PC-3 (cell line): ENCODE results near the gene RAB11FIP4. TPM values are rescaled to one million over a fixed set of nuclear protein-coding genes. Genes with fewer than 3 reads are reported as not detected.

ENCODE experiments used
- ATAC-seq: fragments of 200-7000 bp; cut with Tn5 transposase; 2 replicates; pipeline ENCODE4 v1.9.1; 2020; ENCODE audit warnings: mild to moderate bottlenecking, moderate library complexity
- BruUV-seq: library from RNA; stranded (reverse); fragments of 400-500 nt; replicated peaks from 2 replicates; lab custom pipeline; 2021; lab: Mats Ljungman, UMichigan
- CTCF ChIA-PET: fragments of 300-600 bp; sonication (Branson Sonifier 250); formaldehyde crosslinking; loops from one replicate; lab custom pipeline; 2022; ENCODE audit warnings: antibody characterized with exemption; lab: Charles Lee
- POLR2A ChIA-PET: fragments of 300-600 bp; sonication (Branson Sonifier 250); formaldehyde crosslinking; loops from one replicate; lab custom pipeline; 2022; ENCODE audit warnings: antibody characterized with exemption; ENCODE audit not compliant: unreplicated experiment; lab: Charles Lee
- DNase-seq: peaks from one replicate; pipeline ENCODE4 v3.0.0-alpha.2; 2015
- H2AFZ ChIP-seq: fragments of 300-600 bp; sonication (generic); 2 replicates; pipeline ENCODE4 v1.6.0; 2016; ENCODE audit warnings: antibody characterized with exemption, low read length
- H3F3A ChIP-seq: fragments of 300-600 bp; sonication (generic); one replicate; pipeline ENCODE4 v1.6.0; 2017; ENCODE audit warnings: antibody characterized with exemption, low read length, control low read depth, mild to moderate bottlenecking; ENCODE audit not compliant: unreplicated experiment
- H3K27ac ChIP-seq: fragments of 300-600 bp; sonication (generic); 2 replicates; pipeline ENCODE4 v1.5.1; 2016; ENCODE audit warnings: mild to moderate bottlenecking, low read length
- H3K27me3 ChIP-seq: fragments of 300-600 bp; sonication (generic); 2 replicates; pipeline ENCODE4 v1.6.1; 2016; ENCODE audit warnings: low read length, mixed read lengths
- H3K36me3 ChIP-seq: fragments of 300-600 bp; sonication (generic); 2 replicates; pipeline ENCODE4 v1.6.1; 2016; ENCODE audit warnings: low read depth, mixed run types, low read length, mixed read lengths
- H3K4me1 ChIP-seq: fragments of 300-600 bp; sonication (generic); 2 replicates; pipeline ENCODE4 v1.5.1; 2016; ENCODE audit warnings: low read length; ENCODE audit not compliant: insufficient read depth
- H3K4me2 ChIP-seq: fragments of 300-600 bp; sonication (generic); 2 replicates; pipeline ENCODE4 v1.6.0; 2016; ENCODE audit warnings: low read length
- H3K4me3 ChIP-seq: fragments of 300-600 bp; sonication (generic); 2 replicates; pipeline ENCODE4 v1.5.1; 2016; ENCODE audit warnings: mild to moderate bottlenecking, low read length, mixed read lengths
- H3K79me2 ChIP-seq: fragments of 300-600 bp; sonication (generic); 2 replicates; pipeline ENCODE4 v1.6.1; 2017; ENCODE audit warnings: low read length, mixed read lengths
- H3K9ac ChIP-seq: fragments of 300-600 bp; sonication (generic); 2 replicates; pipeline ENCODE4 v1.6.0; 2016; ENCODE audit warnings: mild to moderate bottlenecking, low read length
- H3K9me2 ChIP-seq: fragments of 300-600 bp; sonication (generic); replicated peaks from 2 replicates; pipeline ENCODE4 v1.6.1; 2016; ENCODE audit warnings: mixed run types, low read length, mixed read lengths
- H3K9me3 ChIP-seq: fragments of 300-600 bp; sonication (generic); 2 replicates; pipeline ENCODE4 v1.6.1; 2016; ENCODE audit warnings: low read length, mixed read lengths
- H4K20me1 ChIP-seq: fragments of 300-600 bp; sonication (generic); 2 replicates; pipeline ENCODE4 v1.6.1; 2016; ENCODE audit warnings: low read length, mixed read lengths
- CTCF ChIP-seq: fragments of 300-600 bp; sonication (generic); conservative IDR thresholded peaks from 2 replicates; pipeline ENCODE4 v1.5.1; 2017; ENCODE audit warnings: antibody characterized with exemption, low read depth, mild to moderate bottlenecking, low read length
- EZH2 ChIP-seq: fragments of 300-600 bp; sonication (generic); IDR thresholded peaks from one replicate; pipeline ENCODE4 v1.6.1; 2017; ENCODE audit warnings: antibody characterized with exemption, mild to moderate bottlenecking, low read length; ENCODE audit not compliant: unreplicated experiment
- EZH2phosphoT487 ChIP-seq: fragments of 300-600 bp; sonication (generic); IDR thresholded peaks from 2 replicates; pipeline ENCODE4 v1.6.1; 2018; ENCODE audit warnings: mild to moderate bottlenecking, antibody characterized with exemption, low read length, borderline replicate concordance
- intact Hi-C: fragments of 100-400 bp; cut with micrococcal nuclease; formaldehyde crosslinking; loops from 2 replicates; pipeline ENCODE4 v1.9.0; 2023
- total RNA-seq: library from RNA; depleted of rRNA; stranded (reverse); fragments of >200 nt; gene quantifications from 2 replicates; pipeline ENCODE4 v1.2.3, GENCODE V29; 2014

Gene RAB11FIP4
- total RNA-seq, 1 experiment from 2014 or later, result 4.2 TPM

GRCh38 chr17:31428111-31428510 is 36.6 kb downstream of the RAB11FIP4 start:
- H3K4me2 ChIP-seq, result no peak overlapping the region
- BruUV-seq, result no TSS peak
- no peaks in the 10 kb centered on the region for H4K20me1 ChIP-seq
- no peaks in the 10 kb centered on the region for H3K36me3 ChIP-seq
- H3K79me2 ChIP-seq, result no peaks in the 10 kb centered on the region
- H3K27ac ChIP-seq, result no peak overlapping the region
- no peak for TF ChIP-seq CTCF
- no peak for TF ChIP-seq EZH2
- TF ChIP-seq EZH2phosphoT487, result no peak
- H3K4me1 ChIP-seq, result no peaks in the 10 kb centered on the region
- no peaks in the 10 kb centered on the region for H3F3A ChIP-seq
- ATAC-seq, result no peak
- no peaks in the 10 kb centered on the region for H3K9me2 ChIP-seq
- CTCF ChIA-PET, result no interaction called here
- H3K9me3 ChIP-seq, result no peaks in the 10 kb centered on the region
- intact Hi-C loops, result no loop called here
- H2AFZ ChIP-seq, result no peak overlapping the region
- no peak overlapping the region for H3K9ac ChIP-seq
- no peaks in the 10 kb centered on the region for H3K27me3 ChIP-seq
- H3K4me3 ChIP-seq, result no peak overlapping the region
- DNase-seq, result no peak
- POLR2A ChIA-PET, result no interaction called here

GRCh38 chr17:31428512-31428911 is 37.0 kb downstream of the RAB11FIP4 start:
- TF ChIP-seq EZH2 (no peak), EZH2phosphoT487 (no peak), CTCF (no peak)
- Histone ChIP-seq H3K36me3 (no peaks in the 10 kb centered on the region), H3K9me3 (no peaks in the 10 kb centered on the region), H3K9ac (no peak overlapping the region), H3F3A (no peaks in the 10 kb centered on the region), H3K9me2 (no peaks in the 10 kb centered on the region), H3K4me2 (no peak overlapping the region), H3K79me2 (no peaks in the 10 kb centered on the region), H3K27ac (no peak overlapping the region), H3K27me3 (no peaks in the 10 kb centered on the region), H4K20me1 (no peaks in the 10 kb centered on the region), H2AFZ (no peak overlapping the region), H3K4me3 (no peak overlapping the region), H3K4me1 (no peaks in the 10 kb centered on the region)
- ChIA-PET CTCF (no interaction called here), POLR2A (no interaction called here)
- DNase-seq, result no peak
- no TSS peak for BruUV-seq
- no peak for ATAC-seq
- intact Hi-C loops, result no loop called here

GRCh38 chr17:31431098-31431851 is 39.8 kb downstream of the RAB11FIP4 start:
- ChIA-PET POLR2A (no interaction called here), CTCF (no interaction called here)
- no peaks in the 10 kb centered on the region for H3K36me3 ChIP-seq
- no peaks in the 10 kb centered on the region for H4K20me1 ChIP-seq
- H3K4me1 ChIP-seq, result no peaks in the 10 kb centered on the region
- BruUV-seq, result no TSS peak
- H3K9ac ChIP-seq, result no peak overlapping the region
- no peak overlapping the region for H3K4me2 ChIP-seq
- no peak overlapping the region for H2AFZ ChIP-seq
- no peaks in the 10 kb centered on the region for H3K9me2 ChIP-seq
- no peak overlapping the region for H3K4me3 ChIP-seq
- no peaks in the 10 kb centered on the region for H3F3A ChIP-seq
- intact Hi-C loops, result no loop called here
- H3K79me2 ChIP-seq, result no peaks in the 10 kb centered on the region
- no peak overlapping the region for H3K27ac ChIP-seq
- H3K9me3 ChIP-seq, result no peaks in the 10 kb centered on the region
- H3K27me3 ChIP-seq, result no peaks in the 10 kb centered on the region
- DNase-seq (no peak), ATAC-seq (no peak)
- no peak for TF ChIP-seq CTCF
- TF ChIP-seq EZH2, result no peak
- TF ChIP-seq EZH2phosphoT487, result no peak
